Activated B cell treated with CpG ODN at 0.5 μM for 24 hours (primary cell): ENCODE data around the gene UGCG. TPM values are rescaled to one million over a fixed set of nuclear protein-coding genes. Genes with fewer than 3 reads are reported as not detected.

Experiments used
- ATAC-seq: fragments of 200-7000 bp; cut with Tn5 transposase; one replicate; pipeline ENCODE4 v1.10.0; 2021; ENCODE audit warnings: low read depth, mild to moderate bottlenecking, moderate library complexity
- CTCF ChIA-PET: fragments of 350-600 bp; sonication (Branson Sonifier 250); formaldehyde crosslinking; loops from one replicate; lab custom pipeline; 2021; ENCODE audit warnings: antibody characterized with exemption; lab: Charles Lee
- POLR2A ChIA-PET: fragments of 350-600 bp; sonication (Branson Sonifier 250); formaldehyde crosslinking; loops from one replicate; lab custom pipeline; 2021; ENCODE audit warnings: antibody characterized with exemption; lab: Charles Lee
- DNase-seq: peaks from one replicate; pipeline ENCODE4 v3.0.0; 2022
- H3K27ac Mint-ChIP-seq: one replicate; pipeline ENCODE4 v1.8.0; 2020; ENCODE audit warnings: mixed read lengths
- H3K27me3 Mint-ChIP-seq: one replicate; pipeline ENCODE4 v1.8.0; 2021; ENCODE audit warnings: mixed read lengths
- H3K36me3 Mint-ChIP-seq: one replicate; pipeline ENCODE4 v1.8.0; 2021; ENCODE audit warnings: low read depth, mixed read lengths
- H3K4me1 Mint-ChIP-seq: one replicate; pipeline ENCODE4 v1.8.0; 2021; ENCODE audit warnings: mixed read lengths
- H3K4me3 Mint-ChIP-seq: one replicate; pipeline ENCODE4 v1.8.0; 2020; ENCODE audit warnings: mild to moderate bottlenecking, mixed read lengths
- H3K9me3 Mint-ChIP-seq: one replicate; pipeline ENCODE4 v1.8.0; 2020; ENCODE audit warnings: mixed read lengths
- CTCF ChIP-seq: fragments of 200-600 bp; IDR thresholded peaks from one replicate; pipeline ENCODE4 v1.8.0; 2022; ENCODE audit warnings: antibody characterized with exemption, mild to moderate bottlenecking
- intact Hi-C: fragments of 100-400 bp; cut with micrococcal nuclease; formaldehyde crosslinking; loops from one replicate; pipeline ENCODE4 v1.15.1; 2024
- total RNA-seq: library from RNA; stranded (reverse); gene quantifications from 2 replicates; pipeline ENCODE4 v1.2.3, GENCODE V29; 2022

UGCG gene
- total RNA-seq, 1 donor from 2014 or later = 111 TPM

- no peak overlapping the region for H3K27ac Mint-ChIP-seq
- H3K4me3 Mint-ChIP-seq = no peak overlapping the region
- DNase-seq (no peak), ATAC-seq (no peak)
- H3K4me1 Mint-ChIP-seq = peaks cover 4% of the 10 kb centered on the region
- TF ChIP-seq CTCF = no peak
- CTCF ChIA-PET = no interaction called here
- H3K27me3 Mint-ChIP-seq = no peaks in the 10 kb centered on the region
- POLR2A ChIA-PET = no interaction called here
- H3K9me3 Mint-ChIP-seq = peaks cover 3% of the 10 kb centered on the region
- intact Hi-C loops = no loop called here
- no peaks in the 10 kb centered on the region for H3K36me3 Mint-ChIP-seq
Measured at GRCh38 chr9:111868475-111868874, 28.1 kb upstream of the UGCG start.

- Mint-ChIP-seq H3K27me3 (no peaks in the 10 kb centered on the region), H3K9me3 (peaks cover 3% of the 10 kb centered on the region), H3K27ac (no peak overlapping the region), H3K36me3 (no peaks in the 10 kb centered on the region), H3K4me1 (peaks cover 4% of the 10 kb centered on the region), H3K4me3 (no peak overlapping the region)
- CTCF ChIA-PET = no interaction called here
- intact Hi-C loops = no loop called here
- ATAC-seq (no peak), DNase-seq (no peak)
- POLR2A ChIA-PET = interaction anchor here (1.0 kb wide), 1 partner anchor 30 kb away, joined by 3 read pairs; no protein-coding TSS in a partner anchor
- TF ChIP-seq CTCF = no peak
Measured at GRCh38 chr9:111870774-111871498, 25.7 kb upstream of the UGCG start.

GRCh38 chr9:111871499-111871855 is 25.1 kb upstream of the UGCG start:
- Mint-ChIP-seq H3K4me1 (peaks cover 4% of the 10 kb centered on the region), H3K4me3 (no peak overlapping the region), H3K27me3 (no peaks in the 10 kb centered on the region), H3K27ac (no peak overlapping the region), H3K36me3 (no peaks in the 10 kb centered on the region), H3K9me3 (peaks cover 3% of the 10 kb centered on the region)
- intact Hi-C loops = no loop called here
- POLR2A ChIA-PET = interaction anchor here (1.0 kb wide), 1 partner anchor 31 kb away, joined by 3 read pairs; no protein-coding TSS in a partner anchor
- TF ChIP-seq CTCF = no peak
- CTCF ChIA-PET = no interaction called here
- DNase-seq (no peak), ATAC-seq (no peak)

- Mint-ChIP-seq H3K36me3 (no peaks in the 10 kb centered on the region), H3K27me3 (no peaks in the 10 kb centered on the region), H3K27ac (no peak overlapping the region), H3K4me3 (no peak overlapping the region), H3K9me3 (no peaks in the 10 kb centered on the region), H3K4me1 (no peaks in the 10 kb centered on the region)
- ATAC-seq (no peak), DNase-seq (no peak)
- ChIA-PET POLR2A (no interaction called here), CTCF (no interaction called here)
- TF ChIP-seq CTCF = no peak
- intact Hi-C loops = no loop called here
Measured at GRCh38 chr9:111872886-111873285, 23.7 kb upstream of the UGCG start.

- ChIA-PET POLR2A (no interaction called here), CTCF (no interaction called here)
- no peak for TF ChIP-seq CTCF
- H3K27me3 Mint-ChIP-seq = no peaks in the 10 kb centered on the region
- H3K4me3 Mint-ChIP-seq = no peak overlapping the region
- no peaks in the 10 kb centered on the region for H3K36me3 Mint-ChIP-seq
- ATAC-seq = no peak
- H3K4me1 Mint-ChIP-seq = no peaks in the 10 kb centered on the region
- H3K9me3 Mint-ChIP-seq = no peaks in the 10 kb centered on the region
- intact Hi-C loops = no loop called here
- H3K27ac Mint-ChIP-seq = no peak overlapping the region
- DNase-seq = no peak
Measured at GRCh38 chr9:111873901-111874300, 22.7 kb upstream of the UGCG start.
